ENCODE measurements around the gene MTMR11. TPM values are rescaled to one million over a fixed set of nuclear protein-coding genes. Genes with fewer than 3 reads are reported as not detected.
A peak's percentile ranks its signal among the peaks of the same experiment; 100 is the strongest.

Gene MTMR11
- total and polyA plus RNA-seq, 2 of the 8 experiments (the other 6 are each of a cell fraction or from before 2014, with no cell fraction given): 3.7 to 4.8 TPM

- no peak overlapping the region for H2BK12ac ChIP-seq (ENCODE audit: low read depth, low read length)
- H3K18ac ChIP-seq (ENCODE audit: extremely low read depth, low read length): peak overlapping the region; percentile 7; the same call in 1 of the 2 replicates
- H3K56ac ChIP-seq (replicated peaks; ENCODE audit: insufficient read length, low read depth, low read length): peak overlapping the region; percentile 73
- no peak overlapping the region for H4K8ac ChIP-seq (ENCODE audit: extremely low read depth, insufficient read depth, low read length)
- peak overlapping the region; percentile 63 for H3K4ac ChIP-seq (replicated peaks; ENCODE audit: insufficient read length, low read depth, low read length)
- H3K79me2 ChIP-seq (ENCODE audit: control insufficient read depth in 1 of 2, insufficient read depth in 2 of 2, low read length in 2 of 2): 0 out of 4 replicates have a peak, but pooled peaks cover 0 to 4% of the 10 kb centered on the region in 2 experiments
- H3K23ac ChIP-seq (ENCODE audit: insufficient read length): no peak overlapping the region
- no peaks in the 10 kb centered on the region for H3K9me3 ChIP-seq (ENCODE audit: insufficient read depth in 2 of 2, low read depth in 1 of 2, low read length in 1 of 2)
- no peak overlapping the region; the same call in 1 of the 2 replicates for H2BK20ac ChIP-seq (ENCODE audit: low read length)
- peak overlapping the region; percentile 41 for H3K27ac ChIP-seq (ENCODE audit: low read depth, low read length)
- H4K20me1 ChIP-seq (replicated peaks in 1 of 2; ENCODE audit: control insufficient read depth in 1 of 2, insufficient read depth in 2 of 2, low read length in 2 of 2): no peaks in the 10 kb centered on the region
- H2BK5ac ChIP-seq (ENCODE audit: low read depth, low read length): peak overlapping the region; percentile 53; the same call in 1 of the 2 replicates
- peaks cover 3% of the 10 kb centered on the region; the same call in 1 of the 2 replicates for H3K79me1 ChIP-seq (ENCODE audit: low read depth, low read length)
- H4K91ac ChIP-seq (replicated peaks; ENCODE audit: insufficient read length, low read length): peak overlapping the region; percentile 61
- ChIA-PET POLR2A (ENCODE audit: partially characterized antibody) (interaction anchor here (0.7 to 8.5 kb wide), 18 partner anchors 9 to 302 kb away, joined by 3 to 278 read pairs (median 10); partner anchors contain the start of genes BOLA1, MTMR11, OTUD7B and SV2A), CTCF (ENCODE audit: partially characterized antibody) (interaction anchor here (0.8 kb wide), 1 partner anchor 77 kb away, joined by 4 read pairs; no protein-coding TSS in a partner anchor)
- no peak overlapping the region for H2AFZ ChIP-seq (ENCODE audit: low read length)
- no peaks in the 10 kb centered on the region for H3K27me3 ChIP-seq (replicated peaks in 1 of 4; ENCODE audit: control insufficient read depth in 3 of 4, extremely low read depth in 1 of 4, insufficient read depth in 3 of 4, low read length in 3 of 4)
- H3K4me2 ChIP-seq (ENCODE audit: insufficient read depth in 1 of 2, low read depth in 2 of 2, low read length in 2 of 2): peak overlapping the region; percentile 83 to 87
- no peak for TF ChIP-seq BRCA1 (IDR thresholded peaks at IDR 0.05; ENCODE audit: low read depth, low read length)
- TF ChIP-seq ASH2L (IDR thresholded peaks at IDR 0.05; ENCODE audit: low read length): peak; percentile 11
- peak in 1 of 2 experiments; percentile 10; a peak in 1 of 3 replicates for TF ChIP-seq POLR2A (IDR thresholded peaks at IDR 0.05; ENCODE audit: control extremely low read depth in 1 of 2, low read depth in 2 of 2, low read length in 2 of 2)
- no peak for TF ChIP-seq SAP30 (IDR thresholded peaks at IDR 0.05; ENCODE audit: insufficient read depth, insufficient replicate concordance, low read length)
- TF ChIP-seq SP2 (IDR thresholded peaks at IDR 0.05; ENCODE audit: low read length): no peak
- TF ChIP-seq CHD1 (IDR thresholded peaks at IDR 0.05; ENCODE audit: low read depth, low read length): no peak
- H2BK15ac ChIP-seq (ENCODE audit: low read length): 0 out of 2 replicates have a peak overlapping the region, but pooled peaks have one; percentile 9
- FAIRE-seq (no peak), DNase-seq (ENCODE audit: low read depth in 1 of 2, low spot score in 2 of 2) (no peak)
- no peak overlapping the region for H2AK5ac ChIP-seq (ENCODE audit: low read depth, low read length)
- peak overlapping the region; percentile 55 to 98 (median 92) for H3K9ac ChIP-seq (replicated peaks in 1 of 4; ENCODE audit: extremely low read depth in 1 of 4, low read depth in 3 of 4, low read length in 3 of 4)
- no peak overlapping the region for H2BK120ac ChIP-seq (replicated peaks; ENCODE audit: low read depth, low read length)
- no peak overlapping the region for H3K14ac ChIP-seq (ENCODE audit: insufficient read length)
- peak overlapping the region; percentile 70 to 86 (median 78); a peak in 7 of 8 replicates for H3K4me3 ChIP-seq (ENCODE audit: extremely low read depth in 1 of 4, insufficient read depth in 2 of 4, low read depth in 3 of 4, low read length in 4 of 4)
- peak overlapping the region; percentile 4 for H4K5ac ChIP-seq (ENCODE audit: insufficient read length, low read depth, low read length)
- H3K4me1 ChIP-seq (replicated peaks in 1 of 4; ENCODE audit: control insufficient read depth in 3 of 4, insufficient read depth in 4 of 4, low read length in 3 of 4): peaks cover 0 to 5% (median 0%) of the 10 kb centered on the region in 4 experiments; a peak in 4 of 7 replicates
- no peaks in the 10 kb centered on the region for H3K36me3 ChIP-seq (ENCODE audit: control insufficient read depth in 2 of 4, insufficient read depth in 4 of 4, low read length in 3 of 4)
- peaks cover 21% of the 10 kb centered on the region for H3K23me2 ChIP-seq (ENCODE audit: low read depth, low read length)
- WGBS, 2 experiments (ENCODE audit: extremely low coverage in 1 of 2, insufficient coverage in 1 of 2, insufficient read length in 1 of 2, insufficient replicate concordance in 2 of 2, low coverage in 1 of 2, low lambda C conversion rate in 2 of 2, missing lambda C conversion rate in 1 of 2): 17% methylated on average over 9 of the region's 9 CpGs; no CpG with 5 or more reads in 1 of the 2 experiments
Observed at GRCh38 chr1:149884433-149885338, 52.0 kb downstream of the MTMR11 start.

All from H1 (cell line).